ENCODE results near the gene HARBI1.

GRCh38 chr11:46642627-46643335 is 25.8 kb upstream of the HARBI1 start:
- TF ChIP-seq CTCF (IDR thresholded peaks at IDR 0.05; ENCODE audit: low read depth, low read length, poor library complexity, severe bottlenecking) (no peak), EZH2phosphoT487 (IDR thresholded peaks at IDR 0.05; ENCODE audit: borderline replicate concordance, low read length) (no peak)

Measured in DOHH2 (cell line).